ENCODE data around the gene PVRIG.
"Not testable (repeated sequence)": the region's sequence is repeated elsewhere in the genome, so short reads cannot be mapped to it uniquely, and the experiment has no call there.

The PVRIG gene

GRCh38 chr7:100219801-100220585 lies at the start of gene PVRIG:
PVRIG (plus strand) TSS chr7:100219949; CDS start chr7:100219971, 22 bp downstream.
- not testable (repeated sequence) for DNase-seq

DNA sequence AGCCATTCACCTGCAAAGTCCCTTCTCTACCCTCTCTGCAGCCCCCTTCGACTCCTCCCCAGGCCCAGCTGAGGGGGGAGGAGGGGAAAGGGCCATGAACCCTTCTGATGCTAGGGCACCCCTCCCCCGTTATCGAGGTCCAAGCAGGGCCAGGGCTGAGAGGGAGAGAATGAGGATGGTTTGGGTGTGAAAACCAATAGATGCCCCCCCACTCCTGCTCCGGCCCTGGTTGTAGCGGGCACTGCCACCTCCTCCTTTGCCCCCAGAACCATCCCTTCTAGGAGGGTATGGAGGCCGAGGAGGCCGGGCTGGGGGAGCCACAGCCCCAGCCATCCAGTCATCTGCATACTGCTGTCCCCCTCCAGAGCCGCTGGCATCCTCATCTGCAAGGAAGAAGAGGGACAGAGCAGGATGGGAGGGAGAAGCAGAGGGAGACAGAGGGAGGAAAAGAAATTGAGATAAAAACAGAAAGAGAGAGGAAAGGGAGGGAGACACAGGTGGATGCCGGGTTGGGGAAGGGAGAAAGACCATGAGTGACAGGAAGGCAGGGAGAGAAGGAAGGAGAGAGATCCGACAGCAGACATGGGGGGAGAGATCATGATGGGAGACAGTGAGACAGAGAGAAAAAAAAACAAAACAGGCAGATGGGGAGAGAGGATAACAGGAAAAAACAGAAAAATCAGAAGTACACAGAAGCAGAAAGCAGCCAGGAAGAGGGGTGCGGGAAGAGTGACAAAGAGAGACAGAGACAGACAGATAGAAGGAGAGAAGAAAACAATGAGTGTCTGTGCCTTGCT lies 49.5 kb upstream of the PVRIG start:
- DNase-seq = no peak

DNA sequence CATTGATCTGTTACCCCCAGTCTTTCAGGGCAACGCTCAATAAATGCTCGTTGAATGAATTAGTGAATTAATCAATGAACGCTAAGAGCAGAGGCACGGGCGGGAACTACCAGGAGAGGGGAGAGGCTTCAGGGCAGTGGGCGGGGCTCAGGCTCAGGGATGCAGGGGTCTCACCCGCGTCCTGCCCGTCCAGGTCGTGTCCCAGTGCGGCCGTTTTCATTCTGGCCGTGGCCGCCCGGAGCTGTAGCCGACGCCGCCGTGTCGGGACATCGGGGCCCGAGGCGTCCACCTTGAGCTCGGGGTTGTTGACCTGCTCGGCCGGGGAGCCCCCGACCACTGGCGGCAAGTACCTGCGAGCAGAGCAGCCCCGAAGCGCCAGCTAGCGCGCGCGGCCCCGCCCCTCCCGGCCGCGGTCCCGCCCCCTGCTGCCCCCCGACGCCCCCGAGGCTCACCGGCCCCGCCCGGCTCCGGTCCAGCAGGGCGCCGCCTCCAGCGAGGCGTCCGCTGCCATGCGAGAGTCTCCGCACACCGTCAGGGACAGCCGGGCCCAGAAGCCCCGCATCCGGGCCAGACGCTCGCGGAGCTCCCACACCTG lies 48.6 kb upstream of the PVRIG start:
- DNase-seq = no peak

GRCh38 chr7:100171840-100172239 lies 47.9 kb upstream of the PVRIG start:
- no peak for DNase-seq

- DNase-seq = no peak
Observed at GRCh38 chr7:100173806-100174495, 45.8 kb upstream of the PVRIG start.

- DNase-seq = no peak
Observed at GRCh38 chr7:100174582-100174981, 45.2 kb upstream of the PVRIG start.

GRCh38 chr7:100175296-100175935 lies 44.3 kb upstream of the PVRIG start:
- no peak for DNase-seq

- DNase-seq = no peak
Observed at GRCh38 chr7:100176096-100177044, 43.4 kb upstream of the PVRIG start.

DNA sequence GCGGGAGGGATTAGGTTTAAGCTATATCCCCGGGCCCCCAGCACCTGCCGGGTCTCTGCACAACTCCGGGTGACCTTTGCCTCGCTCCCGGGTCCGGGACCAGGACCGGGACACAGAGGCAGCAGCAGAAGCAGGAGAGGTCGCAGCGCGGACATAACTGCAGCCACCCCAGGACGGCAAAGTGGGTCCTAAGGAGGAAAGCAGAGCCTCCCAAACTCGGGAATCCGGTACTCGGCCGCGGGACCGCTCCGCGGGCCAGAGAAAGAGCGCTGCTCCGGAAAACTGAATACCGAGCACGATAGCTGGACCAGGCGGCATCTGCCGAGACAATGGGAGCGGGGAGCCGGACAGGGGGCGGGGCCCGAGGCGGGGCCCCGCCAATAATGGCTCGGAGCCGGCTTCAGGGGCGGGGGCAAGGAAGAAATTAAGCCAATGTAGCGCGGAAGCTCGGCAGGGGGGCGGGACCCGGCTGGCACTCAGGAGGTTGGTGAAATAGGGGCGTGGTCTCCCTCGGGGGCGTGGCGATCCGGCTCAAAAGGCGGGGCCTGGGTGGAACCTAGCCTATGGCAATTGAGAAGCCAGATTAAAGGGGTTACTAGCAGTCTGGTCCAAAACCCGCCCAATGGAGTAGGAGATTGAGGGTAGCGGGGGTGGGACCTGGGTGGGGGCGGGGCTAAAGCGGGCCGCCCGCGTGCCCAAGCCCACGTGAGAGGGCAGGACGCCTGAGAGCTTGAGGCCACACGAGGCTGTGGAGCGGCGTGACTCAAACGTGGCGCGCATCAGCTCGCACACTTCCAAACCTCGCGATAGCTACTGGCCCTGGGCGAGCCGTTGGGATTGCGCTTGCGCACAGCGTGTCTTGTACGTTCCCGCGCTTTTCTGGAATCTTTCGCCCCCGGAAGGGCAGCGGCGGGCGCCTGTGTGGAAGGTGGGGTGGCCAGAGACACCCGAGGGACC lies 42.4 kb upstream of the PVRIG start, which contains the start of the genes GPC2 and STAG3:
Gene GPC2 (minus strand): TSS at position 337 of the 957 bp plus-strand sequence. CDS start 182 bp downstream, at position 155.
Gene STAG3 (plus strand): TSS at position 874 of the 957 bp plus-strand sequence. CDS start 2,639 bp downstream, outside the sequence.
- peak; percentile 97 for DNase-seq

GRCh38 chr7:100180084-100180483 lies 39.7 kb upstream of the PVRIG start:
- not testable (repeated sequence) for DNase-seq

- not testable (repeated sequence) for DNase-seq
Observed at GRCh38 chr7:100182616-100183015, 37.1 kb upstream of the PVRIG start.

DNA sequence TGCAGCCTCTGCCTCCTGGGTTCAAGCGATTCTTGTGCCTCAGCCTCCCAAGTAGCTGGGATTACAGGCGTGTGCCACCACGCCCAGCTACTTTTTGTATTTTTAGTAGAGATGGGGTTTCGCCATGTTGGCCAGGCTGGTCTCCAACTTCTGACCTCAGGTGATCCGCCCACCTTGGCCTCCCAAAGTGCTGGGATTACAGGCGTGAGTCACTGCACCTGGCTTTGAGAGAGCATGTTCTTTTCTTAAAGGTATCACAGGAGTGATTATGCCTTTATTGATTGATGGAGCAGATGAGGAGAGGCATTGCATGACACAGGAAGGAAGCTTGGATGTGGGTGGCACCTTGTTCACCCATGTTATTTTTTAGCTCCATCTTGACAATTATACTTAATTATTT lies 36.7 kb upstream of the PVRIG start:
- not testable (repeated sequence) for DNase-seq

- no peak for DNase-seq
Observed at GRCh38 chr7:100185726-100186125, 34.0 kb upstream of the PVRIG start.

DNA sequence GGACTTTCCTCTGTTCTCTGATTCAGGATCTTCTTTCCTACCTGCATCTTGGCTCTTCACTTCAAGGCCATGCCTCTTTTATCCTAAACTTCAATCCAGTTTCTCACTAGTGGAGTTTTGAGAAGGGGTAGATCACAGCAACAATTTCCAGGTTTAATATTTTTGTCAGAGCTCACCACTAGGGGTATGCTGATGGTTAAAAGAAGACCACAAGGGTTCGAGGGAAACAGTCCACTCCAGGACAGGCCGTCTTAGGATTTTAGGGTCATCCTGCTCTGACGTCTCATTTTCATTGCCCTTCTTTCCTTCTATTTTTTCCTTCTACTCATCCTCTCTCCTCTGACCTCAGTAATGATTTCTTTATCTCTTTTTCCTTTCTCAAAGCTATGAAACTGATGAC lies 30.7 kb upstream of the PVRIG start:
- DNase-seq = no peak

GRCh38 chr7:100190048-100190711 lies 29.6 kb upstream of the PVRIG start:
- no peak for DNase-seq

- no peak for DNase-seq
Observed at GRCh38 chr7:100191775-100192174, 28.0 kb upstream of the PVRIG start.

DNA sequence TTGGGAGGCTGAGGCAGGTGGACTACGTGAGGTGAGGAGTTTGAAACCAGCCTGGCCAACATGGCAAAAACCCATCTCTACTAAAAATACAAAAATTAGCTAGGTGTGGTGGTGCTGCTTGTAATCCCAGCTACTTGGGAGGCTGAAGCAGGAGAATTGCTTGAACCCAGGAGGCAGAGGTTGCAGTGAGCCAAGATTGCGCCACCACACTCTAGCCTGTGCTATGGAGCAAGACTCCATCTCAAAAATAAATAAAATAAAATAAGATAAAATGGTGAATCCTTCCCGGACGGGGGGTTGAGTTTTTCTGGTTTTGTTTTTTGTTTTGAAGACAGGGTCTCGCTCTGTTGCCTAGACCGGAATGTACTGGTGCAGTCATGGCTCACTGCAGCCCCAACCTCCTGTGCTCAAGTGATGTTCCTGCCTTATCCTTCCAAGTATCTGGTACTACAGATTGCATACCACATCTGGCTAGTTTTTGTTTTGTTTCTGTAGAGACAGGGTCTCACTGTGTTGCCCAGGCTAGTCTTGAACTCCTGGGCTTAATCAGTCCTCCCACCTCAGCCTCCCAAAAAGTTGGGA lies 27.4 kb upstream of the PVRIG start:
- DNase-seq = not testable (repeated sequence)

DNA sequence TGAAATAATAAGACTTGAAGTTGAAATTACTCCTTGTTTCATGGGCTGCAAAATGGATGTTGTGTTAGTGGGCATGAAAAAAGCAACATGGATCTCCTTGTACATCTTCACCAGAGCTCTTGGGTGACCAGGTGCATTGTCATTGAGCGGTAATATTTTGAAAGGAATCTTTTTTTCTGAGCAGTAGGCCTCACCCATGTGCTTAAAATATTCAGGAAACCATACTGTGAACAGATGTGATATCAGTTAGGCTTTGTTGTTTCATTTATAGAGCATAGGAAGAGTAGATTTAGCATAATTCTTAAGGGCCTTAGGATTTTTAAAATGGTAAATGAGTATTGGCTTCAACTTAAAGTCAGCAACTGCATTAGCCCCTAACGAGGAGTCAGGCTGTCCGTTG lies 26.8 kb upstream of the PVRIG start:
- no peak for DNase-seq

DNA sequence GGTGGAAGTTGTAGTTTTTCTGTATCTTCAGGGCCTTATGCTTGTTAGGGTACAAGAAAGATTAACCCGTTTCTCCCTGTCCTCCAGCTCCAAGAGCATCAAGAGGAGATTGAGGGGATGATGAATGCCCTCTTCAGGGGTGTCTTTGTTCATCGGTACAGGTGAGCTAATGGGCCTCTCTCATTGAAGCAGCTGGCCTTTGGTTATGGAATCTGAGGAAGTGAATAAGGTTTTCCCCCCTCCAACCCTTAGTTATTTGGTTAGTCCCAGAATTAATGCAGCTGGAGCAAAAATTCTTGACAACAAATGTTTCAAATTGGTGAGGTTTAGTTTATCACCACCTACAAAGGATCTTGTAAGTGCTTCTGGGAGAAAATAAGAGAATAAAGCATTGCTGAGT lies 24.5 kb upstream of the PVRIG start:
- no peak for DNase-seq

Data from right hindlimb (tissue), 1 donor.